CD14-positive monocyte (primary cell): Measurements from ENCODE around the gene MYH10. TPM values are rescaled to one million over a fixed set of nuclear protein-coding genes. Genes with fewer than 3 reads are reported as not detected.

Experiments used
- DNase-seq, 3 donors: peaks; one replicate each; pipeline ENCODE4 v3.0.0-alpha.2; 2011 to 2022
- H2AFZ ChIP-seq: 2 replicates; pipeline ENCODE4 v1.6.0; 2012; ENCODE audit warnings: mild to moderate bottlenecking, low read depth, low read length, inconsistent platforms; ENCODE audit not compliant: insufficient read depth, poor library complexity, severe bottlenecking
- H3K27ac ChIP-seq, 2 donors: 1 replicate in 1 of 2; 2 replicates in 1 of 2; pipeline ENCODE4 v1.5.1; 2012 to 2013; ENCODE audit warnings: low read length in 2 of 2, control low read depth in 1 of 2, inconsistent platforms in 1 of 2, low read depth in 1 of 2, mild to moderate bottlenecking in 1 of 2
- H3K27me3 ChIP-seq, 2 donors: one replicate each; pipeline versions ENCODE4 v1.6.0 to v1.6.1; 2011 to 2013; ENCODE audit warnings: low read length in 2 of 2; ENCODE audit not compliant: control insufficient read depth in 2 of 2, insufficient read depth in 2 of 2
- H3K36me3 ChIP-seq, 2 donors: replicated peaks in 1 of 2; 1 replicate in 1 of 2; 2 replicates in 1 of 2; pipeline versions ENCODE4 v1.5.1 to v1.6.1; 2012 to 2013; ENCODE audit warnings: low read length in 2 of 2, control low read depth in 1 of 2, inconsistent platforms in 1 of 2, mild to moderate bottlenecking in 1 of 2; ENCODE audit not compliant: insufficient read depth in 2 of 2, control insufficient read depth in 1 of 2
- H3K4me1 ChIP-seq, 2 donors: 1 replicate in 1 of 2; 2 replicates in 1 of 2; pipeline versions ENCODE4 v1.5.1 to v1.6.1; 2012 to 2013; ENCODE audit warnings: low read length in 2 of 2, control low read depth in 1 of 2, inconsistent platforms in 1 of 2, mild to moderate bottlenecking in 1 of 2, moderate library complexity in 1 of 2; ENCODE audit not compliant: insufficient read depth in 2 of 2, control insufficient read depth in 1 of 2
- H3K4me2 ChIP-seq: replicated peaks from 2 replicates; pipeline ENCODE3; 2012; ENCODE audit warnings: low read length, moderate library complexity, mild to moderate bottlenecking; ENCODE audit not compliant: poor library complexity, severe bottlenecking; ENCODE audit errors: extremely low read depth
- H3K4me3 ChIP-seq, 3 experiments: fragments of 200-600 bp in 1 of 3; sonication (generic) in 1 of 3; replicated peaks in 1 of 3; 1 replicate in 2 of 3; 2 replicates in 1 of 3; pipeline ENCODE4 v1.5.1; 2011 to 2013; ENCODE audit warnings: low read length in 3 of 3, mild to moderate bottlenecking in 3 of 3, control low read depth in 2 of 3, low read depth in 2 of 3, inconsistent platforms in 1 of 3, moderate library complexity in 1 of 3
- H3K79me2 ChIP-seq: 2 replicates; pipeline ENCODE4 v1.6.0; 2012; ENCODE audit warnings: mild to moderate bottlenecking, control low read depth, inconsistent platforms, low read length, moderate library complexity; ENCODE audit not compliant: insufficient read depth
- H3K9ac ChIP-seq: 2 replicates; pipeline ENCODE4 v1.6.0; 2017; ENCODE audit warnings: low read length, mild to moderate bottlenecking; ENCODE audit not compliant: insufficient read depth, poor library complexity, severe bottlenecking
- H3K9me3 ChIP-seq, 2 donors: replicated peaks in 1 of 2; 1 replicate in 1 of 2; 2 replicates in 1 of 2; pipeline versions ENCODE4 v1.5.1 to v1.6.1; 2012 to 2013; ENCODE audit warnings: low read length in 2 of 2, control low read depth in 1 of 2; ENCODE audit not compliant: control insufficient read depth in 1 of 2, insufficient read depth in 1 of 2
- H4K20me1 ChIP-seq: 2 replicates; pipeline ENCODE4 v1.6.0; 2012; ENCODE audit warnings: mild to moderate bottlenecking, low read length, control low read depth, moderate library complexity; ENCODE audit not compliant: insufficient read depth
- H3K27ac Mint-ChIP-seq, 7 donors: one replicate each; pipeline ENCODE4 v1.8.0; 2020; ENCODE audit warnings: mild to moderate bottlenecking in 7 of 7, mixed read lengths in 7 of 7, moderate library complexity in 6 of 7, inconsistent platforms in 2 of 7
- H3K27me3 Mint-ChIP-seq, 3 donors: one replicate each; pipeline ENCODE4 v1.8.0; 2021 to 2022; ENCODE audit warnings: low read depth in 3 of 3, mild to moderate bottlenecking in 3 of 3, mixed read lengths in 3 of 3, moderate library complexity in 3 of 3, inconsistent platforms in 1 of 3
- H3K36me3 Mint-ChIP-seq, 2 donors: one replicate each; pipeline ENCODE4 v1.8.0; 2020; ENCODE audit warnings: mixed read lengths in 2 of 2, inconsistent platforms in 1 of 2, mild to moderate bottlenecking in 1 of 2
- H3K4me1 Mint-ChIP-seq: one replicate; pipeline ENCODE4 v1.8.0; 2020; ENCODE audit warnings: mild to moderate bottlenecking, mixed read lengths
- H3K4me3 Mint-ChIP-seq, 2 donors: one replicate each; pipeline ENCODE4 v1.8.0; 2020; ENCODE audit warnings: mild to moderate bottlenecking in 2 of 2, mixed read lengths in 2 of 2, moderate library complexity in 1 of 2
- H3K9me3 Mint-ChIP-seq, 7 donors: one replicate each; pipeline ENCODE4 v1.8.0; 2020 to 2022; ENCODE audit warnings: mixed read lengths in 7 of 7, mild to moderate bottlenecking in 6 of 7, moderate library complexity in 6 of 7, inconsistent platforms in 2 of 7
- WGBS: methylation state at CpG from one replicate; pipeline ENCODE4 v1.1.5; 2013; ENCODE audit warnings: missing lambda C conversion rate; ENCODE audit not compliant: insufficient coverage; 5-methylcytosine and 5-hydroxymethylcytosine counted together
- intact Hi-C, 2 donors: fragments of 100-400 bp; cut with micrococcal nuclease; formaldehyde crosslinking; loops; one replicate each; pipeline versions ENCODE4 v1.15.0 to v1.15.1; 2023
- polyA plus RNA-seq, 3 donors: library from polyadenylated mRNA; depleted of rRNA in 1 of 3; unstranded in 2 of 3; stranded (reverse) in 1 of 3; fragments of 300-500 nt in 2 of 3; fragments of >200 nt in 1 of 3; fragmentation: Illumina TruSeq in 2 of 3; gene quantifications; 1 replicate in 2 of 3; 2 replicates in 1 of 3; pipeline ENCODE4 v1.2.3, GENCODE V29; 2012 to 2021
- TF ChIP-seq, protein P1 (sequence below): fragments of 200-600 bp; IDR thresholded peaks from one replicate; pipeline ENCODE4 v1.8.0; 2022; ENCODE audit warnings: antibody characterized with exemption, mild to moderate bottlenecking

Gene MYH10
- polyA plus RNA-seq, 3 donors, result 0.42 to 0.65 TPM; not detected in 1

GRCh38 chr17:8667421-8667820 is 36.9 kb upstream of the MYH10 start:
- DNase-seq, result no peak
- Mint-ChIP-seq H3K27ac (no peak overlapping the region), H3K4me3 (no peak overlapping the region), H3K4me1 (no peaks in the 10 kb centered on the region), H3K9me3 (peaks cover 0 to 2% (median 0%) of the 10 kb centered on the region in 7 donors), H3K27me3 (peaks cover under 1 to 5% (median 5%) of the 10 kb centered on the region in 3 donors), H3K36me3 (no peaks in the 10 kb centered on the region)
- no peaks in the 10 kb centered on the region for H3K36me3 ChIP-seq
- H4K20me1 ChIP-seq, result no peaks in the 10 kb centered on the region
- 88% methylated on average over 1 of the region's 7 CpGs for WGBS
- no peak overlapping the region for H3K9ac ChIP-seq
- H3K4me1 ChIP-seq, result no peaks in the 10 kb centered on the region
- TF ChIP-seq, protein P1, sequence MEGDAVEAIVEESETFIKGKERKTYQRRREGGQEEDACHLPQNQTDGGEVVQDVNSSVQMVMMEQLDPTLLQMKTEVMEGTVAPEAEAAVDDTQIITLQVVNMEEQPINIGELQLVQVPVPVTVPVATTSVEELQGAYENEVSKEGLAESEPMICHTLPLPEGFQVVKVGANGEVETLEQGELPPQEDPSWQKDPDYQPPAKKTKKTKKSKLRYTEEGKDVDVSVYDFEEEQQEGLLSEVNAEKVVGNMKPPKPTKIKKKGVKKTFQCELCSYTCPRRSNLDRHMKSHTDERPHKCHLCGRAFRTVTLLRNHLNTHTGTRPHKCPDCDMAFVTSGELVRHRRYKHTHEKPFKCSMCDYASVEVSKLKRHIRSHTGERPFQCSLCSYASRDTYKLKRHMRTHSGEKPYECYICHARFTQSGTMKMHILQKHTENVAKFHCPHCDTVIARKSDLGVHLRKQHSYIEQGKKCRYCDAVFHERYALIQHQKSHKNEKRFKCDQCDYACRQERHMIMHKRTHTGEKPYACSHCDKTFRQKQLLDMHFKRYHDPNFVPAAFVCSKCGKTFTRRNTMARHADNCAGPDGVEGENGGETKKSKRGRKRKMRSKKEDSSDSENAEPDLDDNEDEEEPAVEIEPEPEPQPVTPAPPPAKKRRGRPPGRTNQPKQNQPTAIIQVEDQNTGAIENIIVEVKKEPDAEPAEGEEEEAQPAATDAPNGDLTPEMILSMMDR, result no peak
- no peak overlapping the region for H3K4me2 ChIP-seq
- intact Hi-C loops, result no loop called here
- H3K79me2 ChIP-seq, result no peaks in the 10 kb centered on the region
- H3K27me3 ChIP-seq, result no peaks in the 10 kb centered on the region
- no peak overlapping the region for H3K27ac ChIP-seq
- H3K4me3 ChIP-seq, result no peak overlapping the region
- H2AFZ ChIP-seq, result no peak overlapping the region
- no peaks in the 10 kb centered on the region for H3K9me3 ChIP-seq

DNA sequence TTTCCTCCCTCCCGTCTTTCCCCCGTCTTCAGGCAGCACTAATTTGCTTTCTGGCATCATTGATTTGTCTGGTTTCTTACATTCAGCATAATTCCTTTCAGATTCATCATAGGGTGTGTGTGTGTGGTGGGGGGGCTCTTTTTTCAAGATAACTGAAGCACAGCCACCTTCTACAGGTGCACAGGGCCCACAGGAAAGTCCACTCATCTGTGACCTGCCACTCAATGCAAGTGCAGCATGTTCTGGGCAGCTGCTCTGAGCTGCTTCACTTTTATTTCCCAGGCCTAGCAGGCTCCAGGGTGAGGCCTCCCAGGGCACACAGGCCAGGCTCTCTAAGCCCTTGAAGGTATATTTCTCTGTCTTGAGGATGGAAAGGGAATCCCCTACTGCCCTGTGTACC is 35.2 kb upstream of the MYH10 start:
- WGBS, result no CpG with 5 or more reads among the region's 2 CpGs
- no peak overlapping the region for H3K4me3 Mint-ChIP-seq
- Histone ChIP-seq H3K9ac (no peak overlapping the region), H3K27me3 (no peaks in the 10 kb centered on the region), H3K4me3 (no peak overlapping the region), H4K20me1 (no peaks in the 10 kb centered on the region), H2AFZ (no peak overlapping the region), H3K9me3 (no peaks in the 10 kb centered on the region), H3K27ac (no peak overlapping the region), H3K4me2 (no peak overlapping the region), H3K36me3 (no peaks in the 10 kb centered on the region), H3K4me1 (no peaks in the 10 kb centered on the region), H3K79me2 (no peaks in the 10 kb centered on the region)
- no peaks in the 10 kb centered on the region for H3K4me1 Mint-ChIP-seq
- H3K27ac Mint-ChIP-seq, result no peak overlapping the region
- TF ChIP-seq, protein P1, result no peak
- DNase-seq, result no peak
- intact Hi-C loops, result no loop called here
- H3K27me3 Mint-ChIP-seq, result peaks cover 6 to 12% (median 7%) of the 10 kb centered on the region in 3 donors
- H3K36me3 Mint-ChIP-seq, result no peaks in the 10 kb centered on the region
- peaks cover 0 to 5% (median 3%) of the 10 kb centered on the region in 7 donors for H3K9me3 Mint-ChIP-seq
